Hepatocyte (in vitro differentiated cells): Measurements from ENCODE around the gene CACFD1. TPM values are rescaled to one million over a fixed set of nuclear protein-coding genes. Genes with fewer than 3 reads are reported as not detected.
A peak's percentile ranks its signal among the peaks of the same experiment; 100 is the strongest.

Source experiments
- DNase-seq: peaks from one replicate; pipeline ENCODE4 v3.0.0-alpha.2; 2016; ENCODE audit warnings: low spot score
- H2AFZ ChIP-seq: fragments of 200-600 bp; sonication (generic); 2 replicates; pipeline ENCODE4 v1.6.0; 2016; ENCODE audit warnings: antibody characterized with exemption, mild to moderate bottlenecking
- H3K27ac ChIP-seq: fragments of 200-600 bp; sonication (generic); 2 replicates; pipeline ENCODE4 v1.5.1; 2016; ENCODE audit warnings: mild to moderate bottlenecking
- H3K27me3 ChIP-seq: fragments of 200-600 bp; sonication (generic); 2 replicates; pipeline ENCODE4 v1.6.1; 2016
- H3K36me3 ChIP-seq: fragments of 200-600 bp; sonication (generic); replicated peaks from 2 replicates; pipeline ENCODE4 v1.5.1; 2016; ENCODE audit warnings: low read depth; ENCODE audit not compliant: insufficient read depth
- H3K4me1 ChIP-seq: fragments of 200-600 bp; sonication (generic); 2 replicates; pipeline ENCODE4 v1.5.1; 2016; ENCODE audit warnings: mild to moderate bottlenecking, moderate library complexity; ENCODE audit not compliant: insufficient read depth
- H3K4me2 ChIP-seq: fragments of 200-600 bp; sonication (generic); 2 replicates; pipeline ENCODE4 v1.6.0; 2016
- H3K4me3 ChIP-seq: fragments of 200-600 bp; sonication (generic); 2 replicates; pipeline ENCODE4 v1.5.1; 2016; ENCODE audit warnings: mild to moderate bottlenecking
- H3K79me2 ChIP-seq: fragments of 200-600 bp; sonication (generic); 2 replicates; pipeline ENCODE4 v1.6.0; 2017; ENCODE audit warnings: mild to moderate bottlenecking
- H3K9me2 ChIP-seq: fragments of 200-600 bp; sonication (generic); replicated peaks from 2 replicates; pipeline ENCODE4 v1.6.0; 2017; ENCODE audit warnings: mild to moderate bottlenecking; ENCODE audit not compliant: insufficient read depth
- H3K9me3 ChIP-seq: fragments of 200-600 bp; sonication (generic); 2 replicates; pipeline ENCODE4 v1.5.1; 2016; ENCODE audit warnings: low read depth, mild to moderate bottlenecking
- H4K20me1 ChIP-seq: fragments of 200-600 bp; sonication (generic); 2 replicates; pipeline ENCODE4 v1.6.0; 2016; ENCODE audit warnings: mild to moderate bottlenecking; ENCODE audit not compliant: insufficient read depth, poor library complexity, severe bottlenecking
- CTCF ChIP-seq: fragments of 200-600 bp; sonication (generic); IDR thresholded peaks from 2 replicates; pipeline ENCODE4 v1.5.1; 2016; ENCODE audit warnings: antibody characterized with exemption, mild to moderate bottlenecking; ENCODE audit not compliant: poor library complexity
- EZH2 ChIP-seq: fragments of 200-600 bp; sonication (generic); IDR thresholded peaks from 2 replicates; pipeline ENCODE4 v1.6.1; 2016; ENCODE audit warnings: antibody characterized with exemption, mild to moderate bottlenecking, borderline replicate concordance
- EZH2phosphoT487 ChIP-seq: fragments of 200-600 bp; sonication (generic); IDR thresholded peaks from one replicate; pipeline ENCODE4 v1.6.1; 2018; ENCODE audit warnings: antibody characterized with exemption, mild to moderate bottlenecking, low read depth, moderate library complexity; ENCODE audit not compliant: unreplicated experiment, severe bottlenecking
- WGBS: methylation state at CpG from one replicate; pipeline ENCODE4 v1.1.6; 2016; ENCODE audit warnings: low lambda C conversion rate; ENCODE audit errors: missing lambda C conversion rate; 5-methylcytosine and 5-hydroxymethylcytosine counted together
- polyA plus RNA-seq: library from polyadenylated mRNA; unstranded; fragments of >200 nt; fragmentation: Nextera tagmentation; extraction: Ambion mirVana; gene quantifications from 2 replicates; pipeline ENCODE4 v1.2.1, GENCODE V29; 2016
- total RNA-seq: library from RNA; depleted of rRNA; stranded (reverse); fragments of >200 nt; gene quantifications from 2 replicates; pipeline ENCODE4 v1.2.3, GENCODE V29; 2014

CACFD1 gene
- total and polyA plus RNA-seq, 2 experiments from 2014 or later = 31.5 to 49.2 TPM

DNA sequence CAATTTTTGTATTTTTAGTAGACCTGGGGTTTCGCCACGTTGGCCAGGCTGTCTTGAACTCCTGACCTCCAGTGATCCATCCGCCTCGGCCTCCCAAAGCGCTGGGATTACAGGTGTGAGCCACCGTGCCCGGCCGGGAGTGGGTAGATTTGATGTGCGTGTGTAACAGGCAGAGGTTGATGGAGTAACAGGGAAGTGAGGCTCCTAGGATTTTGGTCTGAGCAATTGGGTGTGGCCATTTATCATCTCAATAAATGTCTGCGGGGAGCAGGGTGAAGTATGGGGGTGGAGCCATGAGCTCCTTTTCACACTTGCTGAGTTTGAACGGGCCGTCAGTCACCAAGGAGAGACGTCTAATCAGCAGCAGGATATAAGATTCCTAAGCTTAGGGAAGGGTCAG lies 40.8 kb upstream of the CACFD1 start:
- no peaks in the 10 kb centered on the region for H3K9me3 ChIP-seq
- no peaks in the 10 kb centered on the region for H3K9me2 ChIP-seq
- peak overlapping the region; percentile 90 for H2AFZ ChIP-seq
- H3K79me2 ChIP-seq = peaks cover 36% of the 10 kb centered on the region
- peak; percentile 40 for DNase-seq
- peak overlapping the region; percentile 90 for H3K4me2 ChIP-seq
- no peaks in the 10 kb centered on the region for H3K36me3 ChIP-seq
- WGBS = 68% methylated on average over 13 of the region's 13 CpGs
- H3K27me3 ChIP-seq = no peaks in the 10 kb centered on the region
- H4K20me1 ChIP-seq = no peaks in the 10 kb centered on the region
- H3K4me1 ChIP-seq = peaks cover 13% of the 10 kb centered on the region
- no peak for TF ChIP-seq EZH2phosphoT487
- no peak for TF ChIP-seq EZH2
- TF ChIP-seq CTCF = no peak
- peak overlapping the region; percentile 94 for H3K27ac ChIP-seq
- no peak overlapping the region for H3K4me3 ChIP-seq

GRCh38 chr9:133420392-133420827 lies 39.4 kb upstream of the CACFD1 start:
- 81% methylated on average over 5 of the region's 5 CpGs for WGBS
- peaks cover 13% of the 10 kb centered on the region for H3K4me1 ChIP-seq
- H3K4me2 ChIP-seq = no peak overlapping the region
- no peak overlapping the region for H2AFZ ChIP-seq
- H3K27me3 ChIP-seq = no peaks in the 10 kb centered on the region
- peaks cover 23% of the 10 kb centered on the region for H3K79me2 ChIP-seq
- H3K9me2 ChIP-seq = no peaks in the 10 kb centered on the region
- no peaks in the 10 kb centered on the region for H4K20me1 ChIP-seq
- TF ChIP-seq CTCF (no peak), EZH2 (no peak), EZH2phosphoT487 (no peak)
- H3K4me3 ChIP-seq = no peak overlapping the region
- no peak overlapping the region for H3K27ac ChIP-seq
- no peak for DNase-seq
- H3K36me3 ChIP-seq = no peaks in the 10 kb centered on the region
- H3K9me3 ChIP-seq = no peaks in the 10 kb centered on the region

DNA sequence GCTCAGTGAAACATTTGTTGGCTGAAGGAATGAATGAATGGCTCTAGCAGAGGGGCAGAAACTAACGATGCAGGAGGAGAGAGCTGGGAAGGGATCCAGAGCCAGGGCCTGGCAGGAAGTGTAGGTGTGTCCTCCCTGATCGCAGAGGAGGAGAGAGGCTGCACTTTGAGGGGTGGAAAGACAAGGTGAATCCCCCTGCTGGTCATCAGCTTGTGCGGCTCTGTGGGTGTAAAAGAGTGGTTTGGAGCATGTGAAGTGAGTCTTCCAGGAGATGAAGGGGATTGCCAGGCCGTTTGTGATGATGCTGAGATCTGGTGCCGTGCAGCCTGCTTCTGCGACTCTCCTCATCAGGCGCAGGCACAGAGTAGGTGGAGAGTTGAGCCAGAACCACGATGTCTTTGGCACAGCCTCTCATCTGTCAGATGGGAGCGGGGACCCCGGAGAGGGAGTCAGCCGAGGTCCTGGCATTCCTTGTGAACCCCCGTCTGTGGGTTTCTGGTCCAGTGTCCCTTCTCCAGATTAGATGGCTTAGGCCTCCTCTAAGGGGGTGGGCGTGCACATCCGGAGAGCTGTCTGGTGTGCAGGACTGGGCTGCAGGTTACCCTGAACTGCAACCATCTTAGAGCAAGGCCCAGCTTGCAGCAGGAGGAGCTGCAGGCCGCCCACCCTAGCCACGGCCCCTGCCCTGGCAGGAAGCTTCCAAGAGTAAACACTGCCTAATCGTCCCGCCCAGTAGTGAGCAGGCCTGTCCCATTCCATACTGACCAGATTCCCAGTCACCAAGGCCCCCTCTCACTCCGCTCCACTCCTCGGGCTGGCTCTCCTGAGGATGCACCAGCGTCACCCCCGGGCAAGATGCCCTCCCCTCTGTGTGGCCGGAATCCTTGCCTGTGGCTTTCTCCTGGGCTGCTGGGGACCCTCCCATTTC lies 37.9 kb upstream of the CACFD1 start, which contains the start of gene ADAMTS13:
ADAMTS13 (plus strand) TSS at position 753 of the 928 bp plus-strand sequence; CDS start at position 830, 77 bp downstream.
- Histone ChIP-seq H2AFZ (no peak within 1 kb of the TSS), H3K9me2 (no peaks in the 10 kb centered on the region), H3K79me2 (peaks cover 8% of the 10 kb centered on the region), H3K4me3 (no peak within 1 kb of the TSS), H3K27me3 (no peaks in the 10 kb centered on the region), H3K36me3 (no peaks in the 10 kb centered on the region), H3K4me1 (peaks cover 5% of the 10 kb centered on the region), H3K27ac (no peak within 1 kb of the TSS), H3K4me2 (no peak within 1 kb of the TSS), H4K20me1 (no peaks in the 10 kb centered on the region), H3K9me3 (no peaks in the 10 kb centered on the region)
- TF ChIP-seq CTCF (peak; percentile 11), EZH2 (no peak), EZH2phosphoT487 (no peak)
- WGBS = 72% methylated on average over 23 of the region's 23 CpGs
- DNase-seq = no peak
